Muscle of arm (tissue), 12 donors: Measurements from ENCODE around the gene RAD51. TPM values are rescaled to one million over a fixed set of nuclear protein-coding genes. Genes with fewer than 3 reads are reported as not detected.

Experiments used
- DNase-seq: peaks from one replicate; pipeline ENCODE4 v3.0.0-alpha.2; 2013
- polyA plus RNA-seq, 12 donors: library from polyadenylated mRNA; unstranded; fragments of 120-200 nt; gene quantifications; one replicate each; pipeline ENCODE4 v1.2.1, GENCODE V29; 2013; ENCODE audit not compliant: insufficient read length in 12 of 12

The RAD51 gene
- polyA plus RNA-seq, 12 donors = 5.3 to 12.9 (median 9.0) TPM; not detected in 1

- DNase-seq = no peak
Measured at GRCh38 chr15:40776537-40777141, 81.7 kb downstream of the RAD51 start.

Other genes with a start within 250 kb of the RAD51 start
- gene CHST14, start 224.2 kb upstream of the RAD51 start, polyA plus RNA-seq = 10 to 100 TPM in 11 of 12 donors, not detected in 1; 29.3 to 44.7 (median 34.1) TPM
- 10 to 100 TPM in 11 of 12 donors, not detected in 1; 15.4 to 23.5 (median 17.9) TPM for gene CCDC32, start 130.1 kb upstream of the RAD51 start, polyA plus RNA-seq
- 10 to 100 TPM in 1 of 12 donors, 1 to 10 TPM in 10, not detected in 1; 5.4 to 10.7 (median 7.4) TPM for gene RPUSD2, start 125.9 kb upstream of the RAD51 start, polyA plus RNA-seq
- gene KNL1, start 100.9 kb upstream of the RAD51 start, polyA plus RNA-seq = 10 to 100 TPM in 9 of 12 donors, 1 to 10 TPM in 2, not detected in 1; 5.9 to 57.9 (median 13.2) TPM
- gene RMDN3, start 60.1 kb downstream of the RAD51 start, polyA plus RNA-seq = 10 to 100 TPM in 11 of 12 donors, not detected in 1; 17.9 to 60.1 (median 21.2) TPM
- gene GCHFR, start 68.9 kb downstream of the RAD51 start, polyA plus RNA-seq = 1 to 10 TPM in 10 of 12 donors, not detected in 2; 2.2 to 9.3 (median 4.2) TPM
- 1 to 10 TPM in 5 of 12 donors, under 1 TPM in 5, not detected in 2; 0.74 to 3.8 (median 1.2) TPM for gene C15orf62, start 74.8 kb downstream of the RAD51 start, polyA plus RNA-seq
- gene ZFYVE19, start 111.9 kb downstream of the RAD51 start, polyA plus RNA-seq = 10 to 100 TPM in 11 of 12 donors, not detected in 1; 11.2 to 29.1 (median 17.9) TPM
- 10 to 100 TPM in 11 of 12 donors, not detected in 1; 19.2 to 42.1 (median 23.5) TPM for gene DNAJC17, start 112.3 kb downstream of the RAD51 start, polyA plus RNA-seq
- under 1 TPM in 4 of 12 donors, not detected in 8; 0.22 to 0.44 (median 0.33) TPM for gene PPP1R14D, start 133.5 kb downstream of the RAD51 start, polyA plus RNA-seq
- gene SPINT1, start 148.9 kb downstream of the RAD51 start, polyA plus RNA-seq = 10 to 100 TPM in 3 of 12 donors, 1 to 10 TPM in 5, under 1 TPM in 3, not detected in 1; 0.37 to 37.6 (median 1.7) TPM
- 10 to 100 TPM in 1 of 12 donors, 1 to 10 TPM in 2, under 1 TPM in 7, not detected in 2; 0.07 to 11.0 (median 0.30) TPM for gene RHOV, start 179.1 kb downstream of the RAD51 start, polyA plus RNA-seq
- gene VPS18, start 199.3 kb downstream of the RAD51 start, polyA plus RNA-seq = 10 to 100 TPM in 4 of 12 donors, 1 to 10 TPM in 7, not detected in 1; 7.4 to 18.6 (median 9.5) TPM
- gene DLL4, start 234.2 kb downstream of the RAD51 start, polyA plus RNA-seq = 10 to 100 TPM in 7 of 12 donors, 1 to 10 TPM in 4, not detected in 1; 9.0 to 22.3 (median 10.8) TPM